Kasumi-1 (cell line): ENCODE measurements around the gene EDIL3.

Source experiments
- DNase-seq, 2 experiments: peaks; one replicate each; lab custom pipeline; 2025; lab: John Stamatoyannopoulos, UW

EDIL3 gene

GRCh38 chr5:83911367-83911919 is 473.2 kb downstream of the EDIL3 start:
- DNase-seq = no peak

GRCh38 chr5:83900306-83900705 is 484.4 kb downstream of the EDIL3 start:
- peak; percentile 9 to 15 for DNase-seq

- no peak for DNase-seq
Observed at GRCh38 chr5:83899326-83899970, 485.2 kb downstream of the EDIL3 start.

GRCh38 chr5:83895860-83896259 is 488.8 kb downstream of the EDIL3 start:
- no peak for DNase-seq

GRCh38 chr5:83891261-83891660 is 493.4 kb downstream of the EDIL3 start:
- no peak for DNase-seq
